Measurements from ENCODE around the gene ECD.

DNA sequence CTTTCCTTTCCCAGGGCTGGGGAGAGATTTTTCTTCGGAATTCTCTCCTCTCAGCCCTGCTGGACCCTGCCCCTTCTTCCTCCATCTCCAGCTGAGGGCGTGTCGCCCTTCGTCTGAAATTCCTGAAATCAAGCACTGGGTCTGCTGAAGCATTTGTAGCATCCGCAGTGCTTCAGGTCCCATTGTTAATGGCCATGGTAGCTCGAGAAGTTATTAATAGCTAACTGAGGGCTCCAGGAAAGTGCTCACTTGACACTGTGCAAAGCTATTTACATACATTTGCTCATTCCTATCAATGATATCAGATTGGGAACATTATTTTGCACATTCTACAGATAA, 626 bp upstream of the ECD start:
- TF ChIP-seq, protein P1, sequence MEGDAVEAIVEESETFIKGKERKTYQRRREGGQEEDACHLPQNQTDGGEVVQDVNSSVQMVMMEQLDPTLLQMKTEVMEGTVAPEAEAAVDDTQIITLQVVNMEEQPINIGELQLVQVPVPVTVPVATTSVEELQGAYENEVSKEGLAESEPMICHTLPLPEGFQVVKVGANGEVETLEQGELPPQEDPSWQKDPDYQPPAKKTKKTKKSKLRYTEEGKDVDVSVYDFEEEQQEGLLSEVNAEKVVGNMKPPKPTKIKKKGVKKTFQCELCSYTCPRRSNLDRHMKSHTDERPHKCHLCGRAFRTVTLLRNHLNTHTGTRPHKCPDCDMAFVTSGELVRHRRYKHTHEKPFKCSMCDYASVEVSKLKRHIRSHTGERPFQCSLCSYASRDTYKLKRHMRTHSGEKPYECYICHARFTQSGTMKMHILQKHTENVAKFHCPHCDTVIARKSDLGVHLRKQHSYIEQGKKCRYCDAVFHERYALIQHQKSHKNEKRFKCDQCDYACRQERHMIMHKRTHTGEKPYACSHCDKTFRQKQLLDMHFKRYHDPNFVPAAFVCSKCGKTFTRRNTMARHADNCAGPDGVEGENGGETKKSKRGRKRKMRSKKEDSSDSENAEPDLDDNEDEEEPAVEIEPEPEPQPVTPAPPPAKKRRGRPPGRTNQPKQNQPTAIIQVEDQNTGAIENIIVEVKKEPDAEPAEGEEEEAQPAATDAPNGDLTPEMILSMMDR (IDR thresholded peaks at IDR 0.05 in 4 of 5, conservative IDR thresholded peaks at IDR 0.05 in 1 of 5) = no peak
- no peak for TF ChIP-seq POLR2A (IDR thresholded peaks at IDR 0.05)
